HG03342 (cell line): Measurements from ENCODE around the gene XAF1.
"Not testable (repeated sequence)": the region's sequence is repeated elsewhere in the genome, so short reads cannot be mapped to it uniquely, and the experiment has no call there.

Experiments used
- ATAC-seq: cut with Tn5 transposase; IDR thresholded peaks from one replicate; pipeline ENCODE4 v1.9.1; 2021; ENCODE audit warnings: mild to moderate bottlenecking, moderate library complexity; ENCODE audit not compliant: unreplicated experiment

Gene XAF1

GRCh38 chr17:6755731-6756184, at the start of gene XAF1:
Gene XAF1, plus strand, starts transcription at chr17:6756046. Its CDS starts 33 bp downstream, at chr17:6756079.
- peak; percentile 59 for ATAC-seq

GRCh38 chr17:6706499-6706898, 49.3 kb upstream of the XAF1 start:
- no peak for ATAC-seq

- ATAC-seq = no peak
These were observed 48.9 kb upstream of the XAF1 start for GRCh38 chr17:6706996-6707395.

DNA sequence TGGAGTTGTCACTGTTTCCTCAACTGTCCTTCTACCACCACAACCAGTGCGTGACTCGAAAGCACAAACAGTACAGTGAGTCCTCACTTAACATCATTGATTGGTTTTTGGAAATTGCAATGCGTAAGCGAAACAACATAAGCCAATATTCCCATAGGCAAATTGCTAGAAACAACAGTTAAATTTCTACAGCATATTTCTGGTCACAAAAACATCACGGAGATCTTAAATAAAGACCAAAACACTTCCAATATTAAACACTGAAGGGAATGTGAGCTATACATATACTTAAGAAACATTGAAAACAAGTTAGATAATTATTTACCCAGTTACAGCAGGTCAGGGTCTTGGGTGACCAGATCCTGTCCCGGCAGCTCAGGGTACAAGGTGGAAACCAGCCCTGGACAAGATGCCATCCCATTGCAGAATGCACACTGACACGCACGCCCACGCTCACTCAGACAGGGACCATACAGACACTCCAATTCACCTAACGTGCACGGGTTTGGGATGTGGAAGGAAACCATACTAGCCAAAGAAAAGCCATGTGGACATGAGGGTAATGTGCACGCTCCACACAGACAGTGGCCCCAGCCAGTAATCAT, 47.4 kb upstream of the XAF1 start:
- ATAC-seq = no peak

GRCh38 chr17:6710317-6710716, 45.5 kb upstream of the XAF1 start:
- no peak for ATAC-seq

- ATAC-seq = no peak
These were observed 44.7 kb upstream of the XAF1 start for GRCh38 chr17:6711081-6711674.

- no peak for ATAC-seq
These were observed 44.2 kb upstream of the XAF1 start for GRCh38 chr17:6711681-6712057.

GRCh38 chr17:6712058-6712853, 43.6 kb upstream of the XAF1 start:
- no peak for ATAC-seq

- ATAC-seq = no peak
These were observed 43.1 kb upstream of the XAF1 start for GRCh38 chr17:6712854-6713129.

- ATAC-seq = no peak
These were observed 42.5 kb upstream of the XAF1 start, which contains the start of gene SLC13A5 for GRCh38 chr17:6713130-6713917. Gene SLC13A5, minus strand, starts transcription at chr17:6713369. Its CDS starts 36 bp downstream, at chr17:6713333.

DNA sequence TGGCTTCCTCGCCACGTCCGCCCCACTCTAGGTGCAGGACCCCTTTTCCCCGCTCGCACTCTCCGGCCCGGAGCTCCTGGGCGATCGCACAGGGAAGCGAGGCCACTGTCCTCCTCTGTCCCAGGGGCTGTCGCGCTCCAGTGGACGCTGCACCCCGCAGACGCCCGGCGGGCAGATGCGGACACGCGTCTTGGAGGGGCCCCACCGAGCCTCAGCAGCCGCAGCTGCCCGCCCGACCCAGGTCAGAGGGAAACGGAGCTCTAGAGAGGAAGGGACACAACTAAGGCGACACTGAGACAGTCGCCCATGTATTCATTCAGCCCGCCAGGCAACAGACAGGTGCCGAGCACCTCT, 42.0 kb upstream of the XAF1 start:
- ATAC-seq = no peak

DNA sequence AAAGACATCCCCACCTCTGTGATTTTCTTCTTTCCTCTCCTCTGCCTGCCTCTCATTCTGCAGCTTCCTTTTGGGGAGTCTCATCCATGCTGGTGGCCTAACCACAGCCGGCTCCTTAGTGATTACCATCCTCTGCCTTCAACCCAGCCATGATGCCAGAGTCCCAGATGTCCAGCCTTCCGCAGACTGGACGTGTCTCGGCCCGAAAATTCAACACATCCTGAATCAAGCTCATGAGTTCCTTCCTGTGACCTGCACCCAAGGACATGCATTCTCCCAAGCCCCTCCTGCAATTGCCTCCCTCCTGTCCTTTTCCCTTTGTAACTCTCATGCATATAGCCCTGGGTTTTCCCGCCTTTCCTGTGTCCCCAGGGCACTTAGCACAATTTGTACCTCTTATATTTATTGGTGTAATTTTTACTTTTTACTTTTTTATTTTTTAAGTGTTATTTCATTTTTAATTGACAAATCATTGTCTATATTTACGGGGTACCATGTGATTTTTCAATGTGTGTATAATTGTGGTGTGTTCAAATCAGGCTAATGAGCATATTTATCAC, 41.5 kb upstream of the XAF1 start:
- ATAC-seq = no peak

GRCh38 chr17:6716736-6717135, 39.1 kb upstream of the XAF1 start:
- no peak for ATAC-seq

DNA sequence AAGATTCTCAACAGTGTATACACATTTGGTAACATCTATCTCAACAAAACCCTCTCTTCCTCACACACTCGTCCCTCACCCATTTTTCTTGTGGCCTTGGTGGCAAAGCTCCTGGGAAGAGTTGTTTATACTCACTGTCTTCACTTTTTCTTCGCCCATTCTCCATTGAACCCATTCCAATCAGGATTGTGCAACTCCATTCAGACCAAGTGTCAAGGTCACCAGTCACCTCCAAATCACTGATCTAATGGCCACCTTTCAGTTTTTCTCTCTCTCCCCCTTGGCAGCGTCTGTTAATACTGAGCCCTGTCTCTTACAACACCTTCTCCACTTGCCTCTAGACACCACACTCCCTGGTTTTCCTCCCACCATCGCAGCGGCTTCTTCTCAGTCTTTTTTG, 34.1 kb upstream of the XAF1 start:
- no peak for ATAC-seq

- no peak for ATAC-seq
These were observed 31.8 kb upstream of the XAF1 start for GRCh38 chr17:6724009-6724408.

GRCh38 chr17:6729531-6729930, 26.3 kb upstream of the XAF1 start:
- ATAC-seq = no peak

DNA sequence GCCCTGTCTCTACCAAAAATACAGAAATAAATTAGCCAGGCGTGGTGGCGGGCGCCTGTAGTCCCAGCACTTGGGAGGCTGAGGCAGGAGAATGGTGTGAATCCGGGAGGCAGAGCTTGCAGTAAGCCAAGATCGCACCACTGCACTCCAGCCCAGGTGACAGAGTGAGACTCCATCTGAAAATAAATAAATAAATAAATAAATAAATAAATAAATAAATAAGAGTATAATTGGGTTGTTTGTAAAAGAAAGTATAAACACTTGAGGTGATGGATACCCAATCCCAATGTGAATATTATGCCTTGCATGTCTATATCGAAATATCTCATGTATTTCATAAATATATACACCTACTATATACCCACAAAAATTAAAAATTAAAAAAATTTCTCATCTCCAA, 9.2 kb upstream of the XAF1 start:
- not testable (repeated sequence) for ATAC-seq

GRCh38 chr17:6748617-6749016, 7.2 kb upstream of the XAF1 start:
- ATAC-seq = no peak

DNA sequence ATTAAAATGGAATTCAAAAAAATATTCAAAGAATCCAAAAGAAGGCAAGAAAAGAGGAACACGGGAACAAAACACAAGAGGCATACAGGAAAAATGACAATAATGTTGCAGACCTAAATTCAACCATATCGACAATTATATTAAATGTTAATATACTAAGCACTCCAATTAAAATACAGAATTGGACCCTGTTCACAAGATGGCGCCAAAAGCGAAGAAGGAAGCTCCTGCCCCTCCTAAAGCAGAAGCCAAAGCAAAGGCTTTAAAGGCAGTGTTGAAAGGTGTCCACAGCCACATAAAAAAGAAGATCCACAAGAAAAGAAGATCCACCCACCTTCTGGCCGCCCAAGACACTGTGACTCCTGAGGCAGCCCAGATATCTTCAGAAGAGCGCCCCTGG, 6.3 kb upstream of the XAF1 start:
- no peak for ATAC-seq

DNA sequence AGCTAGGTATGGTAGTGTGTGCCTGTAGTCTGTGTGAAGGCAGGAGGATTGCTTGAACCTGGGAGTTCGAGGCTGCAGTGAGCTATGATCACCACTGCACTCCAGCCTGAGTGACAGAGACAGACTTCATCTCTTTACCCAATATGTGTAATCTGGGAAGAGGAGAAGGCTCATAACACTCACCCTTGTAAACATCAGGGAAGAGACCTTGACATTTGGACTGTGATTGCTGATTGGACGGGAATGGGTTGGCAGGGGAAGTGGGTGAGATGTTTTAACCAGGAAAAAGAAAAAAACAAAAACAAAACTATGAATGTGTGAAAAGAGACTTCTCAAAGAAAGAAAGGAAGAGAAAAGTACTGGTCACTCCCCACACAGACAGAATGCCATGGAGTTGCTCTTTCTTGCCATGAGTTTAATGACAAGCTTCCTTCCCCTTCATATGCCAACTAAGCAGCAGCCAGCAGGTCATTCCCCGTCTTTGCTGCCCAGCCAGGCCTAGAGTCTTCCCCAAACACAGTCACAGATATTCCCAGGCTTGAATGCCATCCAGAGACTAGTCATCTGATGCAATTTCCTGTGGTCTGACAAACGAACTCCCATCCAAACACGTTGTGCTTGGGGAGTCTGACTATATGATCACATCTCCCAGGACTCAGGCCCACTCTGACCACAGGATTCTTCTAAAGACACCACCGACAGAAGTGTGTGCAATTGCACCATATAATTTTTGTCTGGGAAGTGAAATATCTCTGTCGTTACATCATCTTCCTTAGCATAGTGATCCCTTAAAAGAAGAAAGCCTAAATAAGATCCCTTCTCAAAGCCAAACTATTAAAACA, 3.6 kb upstream of the XAF1 start:
- ATAC-seq = no peak
